Measurements from ENCODE around the gene DNAI1.

DNAI1 gene

GRCh38 chr9:34451135-34451534, 7.5 kb upstream of the DNAI1 start:
- no peak overlapping the region for H3K4me3 ChIP-seq (ENCODE audit: low read length)
- TF ChIP-seq CTCF (conservative IDR thresholded peaks at IDR 0.05; ENCODE audit: low read depth, low read length) = no peak
- no peak for DNase-seq (ENCODE audit: low read depth)

GRCh38 chr9:34451545-34451944, 7.1 kb upstream of the DNAI1 start:
- no peak for TF ChIP-seq CTCF (conservative IDR thresholded peaks at IDR 0.05; ENCODE audit: low read depth, low read length)
- DNase-seq (ENCODE audit: low read depth) = no peak
- no peak overlapping the region for H3K4me3 ChIP-seq (ENCODE audit: low read length)

- TF ChIP-seq CTCF (conservative IDR thresholded peaks at IDR 0.05; ENCODE audit: low read depth, low read length) = no peak
- DNase-seq (ENCODE audit: low read depth) = no peak
- H3K4me3 ChIP-seq (ENCODE audit: low read length) = no peak overlapping the region
Observed at GRCh38 chr9:34452568-34452967, 6.0 kb upstream of the DNAI1 start.

- no peak overlapping the region for H3K4me3 ChIP-seq (ENCODE audit: low read length)
- no peak for TF ChIP-seq CTCF (conservative IDR thresholded peaks at IDR 0.05; ENCODE audit: low read depth, low read length)
- DNase-seq (ENCODE audit: low read depth) = no peak
Observed at GRCh38 chr9:34454571-34455065, 4.0 kb upstream of the DNAI1 start.

GRCh38 chr9:34456151-34456550, 2.5 kb upstream of the DNAI1 start:
- no peak for DNase-seq (ENCODE audit: low read depth)
- TF ChIP-seq CTCF (conservative IDR thresholded peaks at IDR 0.05; ENCODE audit: low read depth, low read length) = no peak
- H3K4me3 ChIP-seq (ENCODE audit: low read length) = no peak overlapping the region

- H3K4me3 ChIP-seq (ENCODE audit: low read length) = peak overlapping the region; percentile 81
- DNase-seq (ENCODE audit: low read depth) = no peak
Observed at GRCh38 chr9:34456746-34457145, 1.9 kb upstream of the DNAI1 start.

More at GRCh38 chr9:34456746-34457145, 1.9 kb upstream of the DNAI1 start:
- no peak for TF ChIP-seq CTCF (conservative IDR thresholded peaks at IDR 0.05; ENCODE audit: low read depth, low read length)
